GM19099 (cell line): ENCODE measurements around the gene SLC12A8.

Source experiments
- POLR2A ChIP-seq: IDR thresholded peaks from 3 replicates; pipeline ENCODE4 v1.6.1; 2011; ENCODE audit warnings: low read depth; ENCODE audit not compliant: insufficient read length; ENCODE audit errors: extremely low read depth

The SLC12A8 gene

DNA sequence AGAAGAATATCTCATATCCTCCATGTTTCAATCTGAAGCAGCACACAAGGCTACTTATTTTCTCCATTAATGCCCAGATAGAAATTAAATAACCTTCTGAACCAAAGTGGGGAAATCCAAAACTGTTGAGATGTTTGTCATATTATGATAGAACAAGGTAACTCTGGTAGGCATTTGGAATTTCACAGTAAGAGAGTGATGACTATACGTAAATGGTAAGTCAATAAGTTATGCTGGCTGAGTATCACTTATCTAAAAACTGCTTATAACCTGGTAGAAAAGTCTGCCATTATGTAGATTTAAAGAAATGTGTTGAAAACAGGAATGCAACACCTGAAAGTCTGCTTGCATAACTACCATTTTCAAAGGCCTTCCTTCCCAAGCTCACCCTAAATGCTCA, 17.2 kb upstream of the SLC12A8 start:
- TF ChIP-seq POLR2A, result no peak

DNA sequence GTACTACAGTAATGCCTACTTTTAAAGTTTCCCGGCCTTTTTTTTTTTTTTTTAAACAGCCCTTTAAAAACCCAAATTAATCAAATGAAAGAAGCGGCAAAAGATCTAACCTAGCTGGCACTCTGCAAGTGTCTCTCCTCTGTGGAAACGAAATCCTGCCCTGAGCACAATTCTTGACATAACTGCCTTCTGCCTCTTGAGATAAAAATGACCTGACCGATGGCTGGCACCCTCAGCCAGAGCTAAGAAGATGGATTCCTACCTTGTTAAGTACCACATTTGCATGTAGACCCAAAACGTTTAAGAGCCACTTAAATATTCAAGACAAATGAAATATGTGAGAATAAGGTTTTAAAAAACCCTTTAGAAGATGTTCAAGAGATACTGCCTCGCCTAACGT, 16.6 kb upstream of the SLC12A8 start:
- no peak for TF ChIP-seq POLR2A

- TF ChIP-seq POLR2A, result no peak
These were observed 9.3 kb upstream of the SLC12A8 start for GRCh38 chr3:125221831-125222230.

DNA sequence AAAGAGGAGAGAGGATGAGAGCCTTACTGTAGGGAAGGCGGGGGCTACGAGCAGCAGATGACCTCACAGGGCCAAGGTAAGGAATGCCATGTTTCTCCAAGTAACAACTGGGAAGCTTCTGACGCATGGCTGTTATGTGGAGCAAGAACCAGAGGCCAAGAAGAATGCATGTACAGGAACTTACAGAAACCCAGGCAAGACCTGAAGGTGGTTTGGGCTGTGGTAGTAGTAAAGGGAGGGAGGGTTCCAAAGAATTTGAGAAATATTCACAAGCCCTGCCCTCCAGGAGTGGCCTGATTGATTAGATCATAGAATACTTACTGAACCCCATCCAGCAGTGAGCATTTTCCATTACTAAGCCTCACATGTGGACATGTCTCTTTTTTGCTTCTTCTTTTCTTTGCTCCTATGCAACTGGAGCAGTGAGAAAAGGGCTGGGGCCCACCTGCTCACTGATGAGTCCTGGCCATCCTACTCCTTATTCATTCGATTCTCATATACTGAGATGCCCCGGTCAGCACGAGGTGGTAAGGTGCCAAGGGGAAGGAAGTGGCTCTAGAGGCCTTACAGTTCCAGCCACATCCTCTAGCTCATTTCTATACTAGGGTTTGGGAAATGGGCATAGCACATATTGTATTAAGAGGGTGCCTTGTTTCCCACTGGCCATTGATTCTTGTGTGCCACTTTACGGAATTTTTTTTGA, 8.3 kb upstream of the SLC12A8 start:
- no peak for TF ChIP-seq POLR2A

DNA sequence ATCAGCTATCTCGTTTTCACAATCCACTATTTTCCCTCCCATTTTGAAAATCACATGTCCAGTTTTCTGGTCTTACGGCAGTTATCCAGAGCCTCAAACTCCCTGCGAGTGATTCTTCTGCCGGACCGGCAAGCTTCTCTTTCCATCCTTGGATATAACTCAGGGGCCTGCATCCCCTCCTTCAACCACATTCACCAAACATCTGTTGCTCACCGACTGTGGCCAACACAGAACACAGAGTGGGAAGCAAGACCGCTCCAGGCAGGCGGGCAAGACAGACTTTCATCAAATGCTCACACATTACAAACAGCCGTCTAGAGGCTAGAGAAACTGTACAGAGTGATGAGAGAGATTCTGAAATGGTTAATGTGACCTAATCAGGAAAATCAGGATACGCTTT, 7.6 kb upstream of the SLC12A8 start:
- TF ChIP-seq POLR2A, result no peak

GRCh38 chr3:125219261-125219701, 6.7 kb upstream of the SLC12A8 start:
- TF ChIP-seq POLR2A, result no peak

GRCh38 chr3:125214738-125215137, 2.2 kb upstream of the SLC12A8 start:
- no peak for TF ChIP-seq POLR2A

- no peak for TF ChIP-seq POLR2A
These were observed 1.5 kb upstream of the SLC12A8 start for GRCh38 chr3:125213946-125214542.

GRCh38 chr3:125213364-125213755, 812 bp upstream of the SLC12A8 start:
- TF ChIP-seq POLR2A, result no peak

DNA sequence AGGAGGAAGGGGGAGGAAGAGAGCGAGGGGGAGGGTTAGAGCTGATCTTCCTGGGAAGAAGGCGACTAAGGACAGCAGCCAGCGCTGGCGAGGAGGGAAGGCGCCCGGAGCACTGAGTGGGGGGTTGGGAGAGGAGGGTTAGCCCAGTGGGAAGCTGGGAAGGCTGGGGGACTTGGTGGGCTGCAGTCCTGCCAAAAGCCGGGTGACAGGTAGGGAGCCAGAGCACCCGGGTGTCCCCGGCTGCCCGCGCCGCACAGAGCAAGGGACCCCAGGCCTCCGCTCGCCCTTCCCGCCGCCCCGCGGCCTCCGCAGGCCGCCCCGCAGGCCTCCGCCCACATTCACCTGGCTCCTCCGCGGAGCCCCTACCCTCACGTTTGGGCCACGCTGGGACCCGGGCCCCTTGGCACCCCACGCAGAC, 448 bp downstream of the SLC12A8 start:
- TF ChIP-seq POLR2A, result no peak

- TF ChIP-seq POLR2A, result no peak
These were observed 941 bp downstream of the SLC12A8 start for GRCh38 chr3:125211523-125212090.

GRCh38 chr3:125207949-125208568, 4.5 kb downstream of the SLC12A8 start:
- no peak for TF ChIP-seq POLR2A

- no peak for TF ChIP-seq POLR2A
These were observed 5.0 kb downstream of the SLC12A8 start for GRCh38 chr3:125207507-125207906.

- TF ChIP-seq POLR2A, result no peak
These were observed 5.6 kb downstream of the SLC12A8 start for GRCh38 chr3:125206934-125207333.

GRCh38 chr3:125203731-125204130, 8.8 kb downstream of the SLC12A8 start:
- no peak for TF ChIP-seq POLR2A

DNA sequence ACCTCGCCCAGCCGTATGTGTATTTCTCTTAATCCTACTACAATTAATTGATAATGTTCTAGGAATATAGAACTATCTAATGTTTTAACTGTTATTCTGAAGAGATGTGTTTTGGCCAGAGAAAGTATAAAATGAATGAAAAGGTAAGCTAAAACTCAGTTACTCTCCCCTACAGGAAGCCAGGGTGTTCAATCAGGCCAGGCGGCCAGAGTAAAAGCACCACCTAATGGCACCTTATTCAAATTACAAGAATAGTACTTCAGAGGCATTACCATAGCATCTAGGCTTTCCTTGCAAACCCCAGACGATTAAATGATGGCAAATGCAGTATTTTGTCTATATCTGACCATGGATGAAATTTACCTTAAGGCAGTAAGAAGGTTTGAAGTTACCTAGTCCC, 10.4 kb downstream of the SLC12A8 start:
- TF ChIP-seq POLR2A, result no peak
